GM12878 (cell line): ENCODE measurements around the gene CHST8.

Experiments
- POLR2A ChIP-seq: IDR thresholded peaks from 2 replicates; pipeline ENCODE4 v1.6.1; 2011; ENCODE audit warnings: low read depth, mild to moderate bottlenecking, low read length
- ZNF274 ChIP-seq: IDR thresholded peaks from one replicate; pipeline ENCODE4 v1.8.0; 2011; ENCODE audit not compliant: insufficient read length, insufficient read depth
- TF ChIP-seq, protein P1 (sequence below), 3 experiments: IDR thresholded peaks in 2 of 3; conservative IDR thresholded peaks in 1 of 3; 2 replicates each; pipeline ENCODE4 v1.5.1; 2011; ENCODE audit warnings: low read depth in 3 of 3, low read length in 3 of 3, mild to moderate bottlenecking in 3 of 3, control low read depth in 2 of 3, moderate library complexity in 2 of 3, inconsistent platforms in 1 of 3, mixed read lengths in 1 of 3; ENCODE audit not compliant: control insufficient read depth in 2 of 3, insufficient read depth in 1 of 3; ENCODE audit errors: extremely low read depth in 1 of 3

DNA sequence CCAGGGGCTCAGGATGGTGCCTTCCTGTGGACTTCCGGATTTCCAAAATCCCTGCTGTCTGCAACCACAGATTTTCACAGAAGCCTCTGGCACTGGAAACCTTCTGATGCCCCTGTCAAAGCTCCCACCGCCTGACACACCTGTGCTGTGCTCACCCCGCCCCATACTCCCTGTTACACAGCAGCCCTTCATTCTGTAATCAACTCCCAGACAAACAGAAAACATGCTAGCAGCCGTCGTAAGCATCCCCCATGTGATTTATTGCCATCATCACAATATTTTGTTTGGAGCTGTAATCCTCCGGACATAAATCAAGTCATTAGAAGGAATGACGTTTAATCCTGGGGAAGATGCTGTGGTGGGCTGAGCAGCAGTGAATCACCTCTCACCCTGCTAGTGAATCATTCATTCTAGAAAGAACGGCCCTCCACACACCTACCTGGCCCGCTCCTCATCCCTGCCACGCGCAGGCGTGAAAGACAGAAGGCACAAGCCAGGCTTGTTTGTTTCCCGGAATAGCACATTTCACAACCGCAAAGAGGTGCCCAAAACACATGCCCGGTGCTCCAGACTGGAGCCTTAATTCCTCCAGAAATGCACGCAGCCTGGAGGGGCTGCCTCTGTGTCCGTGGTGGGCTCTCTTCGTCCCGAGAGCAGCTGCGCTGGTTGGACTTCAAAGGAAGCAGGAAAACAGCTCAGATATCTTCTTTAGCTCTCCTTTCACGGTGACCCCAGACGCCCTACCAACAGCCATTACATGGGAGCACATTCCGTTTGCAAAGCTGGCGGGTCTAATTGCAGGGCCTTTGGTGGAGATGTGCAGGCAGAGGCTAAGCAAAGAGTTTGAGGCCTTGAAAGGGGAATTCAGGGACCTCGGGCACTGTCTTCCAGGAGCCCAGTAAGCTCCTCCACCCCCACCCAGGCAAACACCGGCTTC lies 133.6 kb downstream of the CHST8 start:
- TF ChIP-seq, protein P1, sequence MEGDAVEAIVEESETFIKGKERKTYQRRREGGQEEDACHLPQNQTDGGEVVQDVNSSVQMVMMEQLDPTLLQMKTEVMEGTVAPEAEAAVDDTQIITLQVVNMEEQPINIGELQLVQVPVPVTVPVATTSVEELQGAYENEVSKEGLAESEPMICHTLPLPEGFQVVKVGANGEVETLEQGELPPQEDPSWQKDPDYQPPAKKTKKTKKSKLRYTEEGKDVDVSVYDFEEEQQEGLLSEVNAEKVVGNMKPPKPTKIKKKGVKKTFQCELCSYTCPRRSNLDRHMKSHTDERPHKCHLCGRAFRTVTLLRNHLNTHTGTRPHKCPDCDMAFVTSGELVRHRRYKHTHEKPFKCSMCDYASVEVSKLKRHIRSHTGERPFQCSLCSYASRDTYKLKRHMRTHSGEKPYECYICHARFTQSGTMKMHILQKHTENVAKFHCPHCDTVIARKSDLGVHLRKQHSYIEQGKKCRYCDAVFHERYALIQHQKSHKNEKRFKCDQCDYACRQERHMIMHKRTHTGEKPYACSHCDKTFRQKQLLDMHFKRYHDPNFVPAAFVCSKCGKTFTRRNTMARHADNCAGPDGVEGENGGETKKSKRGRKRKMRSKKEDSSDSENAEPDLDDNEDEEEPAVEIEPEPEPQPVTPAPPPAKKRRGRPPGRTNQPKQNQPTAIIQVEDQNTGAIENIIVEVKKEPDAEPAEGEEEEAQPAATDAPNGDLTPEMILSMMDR (IDR thresholded peaks at IDR 0.05 in 2 of 3, conservative IDR thresholded peaks at IDR 0.05 in 1 of 3; ENCODE audit: control insufficient read depth in 2 of 3, extremely low read depth in 1 of 3, insufficient read depth in 1 of 3, low read depth in 3 of 3, low read length in 3 of 3): no peak
- TF ChIP-seq ZNF274 (no peak), POLR2A (no peak)
